Measurements from ENCODE around the gene GAREM1.

- TF ChIP-seq CTCF (conservative IDR thresholded peaks at IDR 0.05 in 1 of 2, IDR thresholded peaks at IDR 0.05 in 1 of 2; ENCODE audit: extremely low read depth in 1 of 2, insufficient read depth in 1 of 2, low read depth in 1 of 2, low read length in 2 of 2), result no peak
- TF ChIP-seq EZH2 (IDR thresholded peaks at IDR 0.05; ENCODE audit: borderline replicate concordance, low read length), result no peak
These were observed 254.3 kb downstream of the GAREM1 start for GRCh38 chr18:32216390-32216789.

Measured in mammary epithelial cell (primary cell).